ENCODE data around the gene RDH11.

- TF ChIP-seq POLR2AphosphoS5 (IDR thresholded peaks at IDR 0.05; ENCODE audit: low read depth) (peak; percentile 69), CTCF (conservative IDR thresholded peaks at IDR 0.05; ENCODE audit: low read depth in 2 of 2) (peak in 1 of 2 experiments; percentile 27; a peak in 1 of 4 replicates), EZH2 (IDR thresholded peaks at IDR 0.05; ENCODE audit: low read depth, unreplicated experiment) (no peak)
Observed at GRCh38 chr14:67729072-67729885, 33.7 kb upstream of the RDH11 start.
